ENCODE data around the gene INHBC.
"Not testable (repeated sequence)": the region's sequence is repeated elsewhere in the genome, so short reads cannot be mapped to it uniquely, and the experiment has no call there.

The INHBC gene

GRCh38 chr12:57434517-57435223, at the start of gene INHBC:
INHBC (plus strand) TSS chr12:57434784; CDS start chr12:57434887, 103 bp downstream.
- DNase-seq (ENCODE audit: low read depth in 2 of 2) = no peak

- no peak for DNase-seq (ENCODE audit: low read depth in 2 of 2)
Measured at GRCh38 chr12:57385586-57385985, 49.0 kb upstream of the INHBC start.

- DNase-seq (ENCODE audit: low read depth in 2 of 2) = no peak
Measured at GRCh38 chr12:57386187-57386720, 48.3 kb upstream of the INHBC start.

- no peak for DNase-seq (ENCODE audit: low read depth in 2 of 2)
Measured at GRCh38 chr12:57388425-57388824, 46.2 kb upstream of the INHBC start.

GRCh38 chr12:57389033-57389432, 45.6 kb upstream of the INHBC start:
- no peak for DNase-seq (ENCODE audit: low read depth in 2 of 2)

- DNase-seq (ENCODE audit: low read depth in 2 of 2) = no peak
Measured at GRCh38 chr12:57390174-57390573, 44.4 kb upstream of the INHBC start.

- DNase-seq (ENCODE audit: low read depth in 2 of 2) = no peak
Measured at GRCh38 chr12:57395121-57395520, 39.5 kb upstream of the INHBC start.

- no peak for DNase-seq (ENCODE audit: low read depth in 2 of 2)
Measured at GRCh38 chr12:57397441-57397840, 37.1 kb upstream of the INHBC start.

GRCh38 chr12:57399718-57400463, 34.7 kb upstream of the INHBC start:
- DNase-seq (ENCODE audit: low read depth in 2 of 2) = not testable (repeated sequence)

GRCh38 chr12:57401165-57401564, 33.4 kb upstream of the INHBC start:
- no peak for DNase-seq (ENCODE audit: low read depth in 2 of 2)

GRCh38 chr12:57402156-57402555, 32.4 kb upstream of the INHBC start:
- not testable (repeated sequence) for DNase-seq (ENCODE audit: low read depth in 2 of 2)

GRCh38 chr12:57404966-57405640, 29.5 kb upstream of the INHBC start:
- DNase-seq (ENCODE audit: low read depth in 2 of 2) = peak in 1 of 2 donors; percentile 33

GRCh38 chr12:57410534-57410933, 24.1 kb upstream of the INHBC start:
- no peak for DNase-seq (ENCODE audit: low read depth in 2 of 2)

GRCh38 chr12:57414160-57414559, 20.4 kb upstream of the INHBC start:
- DNase-seq (ENCODE audit: low read depth in 2 of 2) = not testable (repeated sequence)

GRCh38 chr12:57415088-57415487, 19.5 kb upstream of the INHBC start:
- no peak for DNase-seq (ENCODE audit: low read depth in 2 of 2)

- no peak for DNase-seq (ENCODE audit: low read depth in 2 of 2)
Measured at GRCh38 chr12:57416039-57416996, 18.3 kb upstream of the INHBC start.

- no peak for DNase-seq (ENCODE audit: low read depth in 2 of 2)
Measured at GRCh38 chr12:57418255-57418654, 16.3 kb upstream of the INHBC start.

- no peak for DNase-seq (ENCODE audit: low read depth in 2 of 2)
Measured at GRCh38 chr12:57419495-57419894, 15.1 kb upstream of the INHBC start.

- DNase-seq (ENCODE audit: low read depth in 2 of 2) = no peak
Measured at GRCh38 chr12:57420482-57420881, 14.1 kb upstream of the INHBC start.

- DNase-seq (ENCODE audit: low read depth in 2 of 2) = not testable (repeated sequence)
Measured at GRCh38 chr12:57426948-57427347, 7.6 kb upstream of the INHBC start.

- no peak for DNase-seq (ENCODE audit: low read depth in 2 of 2)
Measured at GRCh38 chr12:57428965-57429364, 5.6 kb upstream of the INHBC start.
